GM19238 (cell line): Measurements from ENCODE around the gene CDH15.
"Not testable (repeated sequence)": the region's sequence is repeated elsewhere in the genome, so short reads cannot be mapped to it uniquely, and the experiment has no call there.

Source experiments
- DNase-seq: peaks from one replicate; pipeline ENCODE4 v3.0.0; 2011; ENCODE audit warnings: low spot score; ENCODE audit not compliant: insufficient read length

CDH15 gene

GRCh38 chr16:89224665-89225064 lies 53.1 kb downstream of the CDH15 start:
- DNase-seq, result no peak

- DNase-seq, result no peak
These were observed 58.7 kb downstream of the CDH15 start for GRCh38 chr16:89230255-89230654.

- no peak for DNase-seq
These were observed 60.6 kb downstream of the CDH15 start for GRCh38 chr16:89232107-89232506.

DNA sequence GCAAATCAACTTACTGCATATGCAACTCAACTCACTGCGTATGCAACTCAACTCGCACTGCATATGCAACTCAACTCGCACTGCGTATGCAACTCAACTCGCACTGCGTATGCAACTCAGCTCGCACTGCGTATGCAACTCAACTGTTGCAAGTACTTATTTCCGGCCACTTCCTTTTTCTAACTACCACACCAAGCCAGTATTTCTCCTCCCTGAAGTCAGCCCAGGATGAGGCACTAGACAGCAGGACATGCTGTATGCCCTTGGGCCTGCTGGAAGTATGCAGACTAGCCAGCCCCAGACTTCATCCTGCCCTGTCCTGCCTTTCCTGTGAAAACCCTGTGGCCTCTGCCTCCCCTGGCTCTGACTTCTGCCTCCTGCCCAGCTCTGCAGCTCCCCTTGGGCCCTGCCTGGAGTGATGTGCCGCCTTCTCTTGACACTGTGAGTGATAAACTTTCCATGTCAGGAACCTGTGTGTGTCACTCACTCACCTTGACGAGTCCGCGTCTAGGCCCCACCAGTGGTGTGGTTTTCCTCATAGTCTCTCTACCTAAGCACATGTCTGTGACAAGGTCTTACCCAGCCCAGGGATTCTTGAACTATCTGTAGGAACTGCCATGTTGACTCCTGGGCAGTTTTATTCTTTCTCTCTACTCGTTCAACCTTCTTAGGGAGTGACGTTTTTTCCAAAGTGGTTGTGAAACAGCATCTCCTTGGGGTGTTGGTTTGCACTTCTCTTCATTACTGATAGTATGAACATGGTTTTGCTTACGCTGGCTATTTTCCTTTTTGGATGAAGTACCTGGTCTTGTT lies 62.3 kb downstream of the CDH15 start:
- no peak for DNase-seq

- DNase-seq, result no peak
These were observed 66.2 kb downstream of the CDH15 start for GRCh38 chr16:89237733-89238132.

GRCh38 chr16:89241187-89242007 lies 69.8 kb downstream of the CDH15 start:
- DNase-seq, result peak; percentile 76

DNA sequence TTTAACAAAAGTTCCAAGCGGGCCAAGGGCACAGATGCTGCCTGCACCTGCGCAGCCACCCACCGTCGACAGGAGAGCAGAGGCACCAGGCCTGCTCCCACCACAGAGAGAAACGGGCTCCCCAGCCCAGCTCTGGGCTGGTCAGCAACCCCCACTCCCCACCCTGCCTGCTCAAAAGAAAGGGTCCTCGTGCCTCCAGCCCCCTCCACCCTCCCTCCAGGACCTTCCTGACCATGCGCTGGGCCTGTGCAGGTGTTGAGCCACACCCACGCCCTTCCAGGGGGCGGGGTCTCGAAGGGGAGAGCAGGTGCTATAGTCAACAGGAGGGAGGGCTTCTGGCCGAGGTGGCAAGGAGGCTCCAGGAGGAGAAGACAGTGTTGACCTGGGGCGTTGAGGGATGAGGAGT lies 71.2 kb downstream of the CDH15 start:
- DNase-seq, result no peak

- DNase-seq, result no peak
These were observed 72.1 kb downstream of the CDH15 start for GRCh38 chr16:89243664-89244063.

DNA sequence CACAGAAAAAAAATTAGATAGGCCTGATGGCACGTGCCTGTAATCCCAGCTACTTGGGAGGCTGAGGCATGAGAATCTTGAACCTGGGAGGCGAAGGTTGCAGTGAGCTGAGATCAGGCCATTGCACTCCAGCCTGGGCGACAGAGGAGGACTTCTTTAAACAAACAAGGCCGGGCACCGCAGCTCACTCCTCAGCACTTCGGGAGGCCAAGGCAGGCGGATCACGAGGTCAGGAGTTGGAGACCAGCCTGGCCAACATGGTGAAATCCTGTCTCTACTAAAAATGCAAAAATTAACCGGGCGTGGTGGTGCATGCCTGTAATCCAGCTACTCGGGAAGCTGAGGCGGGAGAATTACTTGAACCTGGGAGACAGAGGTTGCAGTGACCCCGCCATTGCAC lies 72.7 kb downstream of the CDH15 start:
- not testable (repeated sequence) for DNase-seq

- DNase-seq, result no peak
These were observed 73.2 kb downstream of the CDH15 start for GRCh38 chr16:89244754-89245153.
